COLO668 (cell line): ENCODE data around the gene DAB1.
"Not testable (repeated sequence)": the region's sequence is repeated elsewhere in the genome, so short reads cannot be mapped to it uniquely, and the experiment has no call there.

ENCODE experiments used
- DNase-seq: peaks from one replicate; lab custom pipeline; 2025; ENCODE audit not compliant: unreplicated experiment; lab: John Stamatoyannopoulos, UW

The DAB1 gene

DNA sequence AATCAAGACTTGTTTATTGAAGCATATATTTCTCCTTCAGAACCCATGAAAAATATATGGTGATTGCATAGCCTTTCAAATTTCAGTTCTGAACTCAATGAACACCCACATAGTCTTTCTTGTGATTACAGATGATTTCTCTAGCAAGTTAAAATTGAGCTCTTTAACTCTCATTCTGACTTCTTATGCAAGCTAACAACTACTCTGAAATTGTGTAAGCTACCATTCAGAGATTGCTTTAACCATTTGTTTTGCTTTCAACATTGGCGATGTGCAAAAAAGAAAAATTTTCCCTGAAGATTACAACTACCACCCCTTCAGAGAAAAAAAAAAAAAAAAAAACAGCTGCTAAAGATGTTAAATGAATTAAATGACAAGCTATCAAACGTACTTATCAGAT lies 193.9 kb downstream of the DAB1 start:
- no peak for DNase-seq

DNA sequence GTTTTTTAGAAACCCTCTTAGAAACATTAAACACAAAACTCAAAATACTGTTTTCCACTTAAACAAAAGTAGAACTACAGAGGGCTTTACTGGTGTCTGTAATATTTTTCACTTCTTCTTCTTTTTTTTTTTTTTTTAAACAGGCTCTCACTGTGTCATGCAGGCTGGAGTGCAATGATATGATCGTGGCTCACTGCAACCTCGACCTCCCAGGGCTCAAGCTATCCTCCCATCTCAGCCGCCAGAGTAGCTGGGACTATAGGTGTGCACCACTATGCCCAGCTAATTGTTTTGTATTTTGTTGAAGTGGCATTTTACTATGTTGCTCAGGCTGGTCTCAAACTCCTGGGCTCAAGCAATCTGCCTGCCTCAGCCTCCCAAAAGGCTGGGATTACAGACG lies 194.8 kb downstream of the DAB1 start:
- no peak for DNase-seq

DNA sequence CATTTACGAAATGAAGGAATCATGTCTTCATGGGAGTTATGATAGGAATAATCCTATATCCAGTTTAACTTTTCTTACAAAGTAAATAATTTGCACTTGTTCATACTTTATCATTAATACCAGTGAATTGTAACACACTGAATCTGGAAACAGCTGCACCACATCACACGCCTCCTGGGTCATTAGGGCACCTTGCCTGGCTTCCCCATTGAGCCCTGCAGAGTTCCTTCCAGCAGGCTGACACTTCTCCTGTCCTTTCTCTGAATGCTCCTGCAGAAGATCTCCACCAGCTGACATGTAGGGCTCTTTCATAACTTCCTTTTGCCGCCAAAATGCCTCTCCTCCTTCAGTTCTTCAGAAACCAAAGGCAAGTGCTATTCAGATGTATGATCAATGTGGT lies 201.1 kb downstream of the DAB1 start:
- no peak for DNase-seq

DNA sequence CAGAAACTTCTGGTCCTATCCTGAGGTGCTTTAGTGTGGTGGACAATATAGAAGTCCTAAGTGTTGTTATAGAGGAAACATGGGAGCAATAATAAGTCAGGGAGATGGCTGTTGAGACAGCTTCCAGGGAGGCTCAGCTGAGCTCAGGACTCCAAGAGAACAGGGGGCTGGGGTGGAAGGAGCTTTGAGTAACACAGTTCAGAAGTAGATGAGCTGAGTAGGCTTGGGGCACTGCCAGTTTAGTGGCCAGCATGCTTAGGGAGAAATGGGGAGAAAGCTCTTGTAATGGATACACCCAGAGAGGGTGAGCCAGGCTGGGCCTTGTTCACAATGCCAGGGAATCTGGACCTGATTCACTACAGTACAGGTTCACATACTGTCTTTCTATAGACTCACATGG lies 201.6 kb downstream of the DAB1 start:
- DNase-seq = no peak

DNA sequence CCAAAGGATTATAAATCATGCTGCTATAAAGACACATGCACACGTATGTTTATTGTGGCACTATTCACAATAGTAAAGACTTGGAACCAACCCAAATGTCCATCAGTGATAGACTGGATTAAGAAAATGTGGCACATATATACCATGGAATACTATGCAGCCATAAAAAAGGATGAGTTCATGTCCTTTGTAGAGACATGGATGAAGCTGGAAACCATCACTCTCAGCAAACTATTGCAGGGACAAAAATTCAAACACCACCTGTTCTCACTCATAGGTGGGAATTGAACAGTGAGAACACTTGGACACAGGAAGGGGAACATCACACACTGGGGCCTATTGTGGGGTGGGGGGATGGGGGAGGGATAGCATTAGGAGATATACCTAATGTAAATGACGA lies 203.0 kb downstream of the DAB1 start:
- DNase-seq = not testable (repeated sequence)

DNA sequence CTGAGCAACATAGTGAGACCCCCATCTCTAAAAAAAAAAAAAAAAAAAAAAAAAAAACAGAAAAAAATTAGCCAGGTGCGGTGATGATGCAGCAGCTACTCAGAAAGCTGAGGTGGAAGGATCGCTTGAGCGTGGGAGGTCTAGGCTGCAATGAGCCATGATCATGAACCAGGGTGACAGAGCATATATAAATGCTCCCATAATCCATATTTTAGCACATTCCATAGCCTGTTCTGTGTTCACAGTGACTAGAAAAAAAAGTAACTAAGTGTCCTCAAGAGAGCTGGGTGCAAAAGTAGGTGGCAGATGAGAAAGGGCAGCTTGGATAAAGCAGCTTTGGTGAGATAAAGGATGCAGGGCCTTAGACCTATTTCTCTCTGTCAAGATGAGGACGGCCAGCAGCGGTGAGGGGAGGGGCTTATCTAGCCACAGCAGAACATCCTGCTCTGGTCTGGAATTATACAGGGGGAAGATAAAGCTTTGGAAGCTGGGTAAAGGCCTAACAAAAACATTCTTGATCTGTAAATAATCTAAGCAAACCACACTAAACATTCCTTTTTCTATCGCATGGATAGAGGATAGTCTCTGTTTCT lies 205.3 kb downstream of the DAB1 start:
- no peak for DNase-seq

DNA sequence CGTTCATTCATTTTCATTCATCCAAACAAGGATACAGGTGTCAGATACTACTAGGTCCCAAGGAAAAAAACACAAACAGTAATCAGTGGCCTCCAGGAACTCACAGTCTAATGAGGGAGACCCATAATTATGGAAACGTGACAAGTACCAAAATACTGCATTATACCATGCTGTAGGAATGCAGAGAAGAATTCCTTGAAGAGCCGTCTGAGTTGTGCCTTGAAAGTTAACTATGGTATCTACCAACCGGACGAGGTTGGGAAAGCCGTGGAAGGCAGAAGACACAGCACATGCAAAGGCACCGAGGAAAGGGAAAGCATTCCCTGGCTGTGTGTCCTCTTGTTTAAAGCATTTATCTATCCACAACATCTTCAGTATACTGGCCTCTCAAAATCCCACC lies 206.0 kb downstream of the DAB1 start:
- no peak for DNase-seq

DNA sequence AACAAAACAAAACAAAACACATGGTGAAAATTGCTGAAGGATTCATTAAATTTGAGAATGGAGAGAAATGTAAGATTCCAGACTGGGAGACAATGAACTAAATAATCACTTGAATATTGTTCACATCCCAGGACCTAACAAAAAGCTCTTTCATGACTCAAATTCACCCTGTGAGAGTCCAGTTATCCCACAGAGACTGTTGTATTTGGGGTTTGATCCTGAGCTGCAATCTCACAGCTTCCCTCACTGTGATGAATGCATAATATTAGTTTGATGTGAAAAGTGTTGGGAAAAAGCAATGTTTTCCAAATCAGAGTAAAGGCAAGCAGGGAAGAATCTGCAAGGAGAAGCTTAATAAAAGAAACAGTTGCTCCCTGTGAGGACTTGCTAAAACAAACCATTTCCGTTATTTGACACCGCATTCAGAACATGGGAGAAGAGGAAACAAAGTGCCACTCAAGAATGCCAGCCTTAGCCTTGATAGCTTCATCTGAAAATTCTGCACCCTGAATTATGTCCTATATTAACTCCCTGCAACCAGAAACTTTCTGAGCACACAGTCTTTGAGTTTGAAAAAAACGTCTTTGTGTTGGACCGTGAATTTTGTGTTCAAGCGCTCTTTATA lies 208.8 kb downstream of the DAB1 start:
- no peak for DNase-seq

DNA sequence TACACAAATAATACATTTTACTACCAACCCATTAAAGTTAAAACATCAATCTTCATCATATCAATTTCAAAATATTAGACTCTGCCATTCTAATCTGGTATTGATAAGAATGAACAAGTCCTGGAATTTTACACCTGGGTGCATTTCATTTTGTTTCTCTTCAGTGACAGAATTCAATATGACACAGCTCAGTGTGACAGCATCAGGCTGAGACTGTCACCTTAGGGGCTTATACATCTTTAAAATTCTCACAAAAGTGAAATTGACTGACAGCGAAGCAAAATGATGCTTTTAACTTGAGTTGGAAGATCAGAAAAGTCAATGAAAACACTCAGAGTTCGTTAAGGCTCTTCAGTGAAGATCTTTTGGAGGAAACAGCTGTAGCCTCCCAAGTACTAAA lies 213.0 kb downstream of the DAB1 start:
- DNase-seq = no peak

DNA sequence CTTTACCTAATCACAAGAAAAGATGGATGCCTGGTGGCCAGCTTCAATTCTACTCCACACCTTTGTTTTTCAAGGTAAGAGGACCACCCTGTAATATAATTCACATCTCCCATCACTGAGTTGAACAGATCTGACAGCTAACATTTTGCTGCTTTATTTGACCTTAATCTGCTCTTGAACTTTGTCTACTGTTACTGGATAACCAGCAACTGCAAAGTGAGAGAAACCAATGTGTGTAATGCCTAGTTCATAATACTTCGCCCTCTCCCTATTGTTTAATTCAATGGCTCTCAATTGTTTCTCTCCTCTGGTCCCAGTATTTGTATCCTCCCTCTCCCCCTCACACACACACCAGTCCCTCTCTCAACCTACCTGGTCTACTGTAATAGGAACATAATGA lies 214.4 kb downstream of the DAB1 start:
- no peak for DNase-seq

DNA sequence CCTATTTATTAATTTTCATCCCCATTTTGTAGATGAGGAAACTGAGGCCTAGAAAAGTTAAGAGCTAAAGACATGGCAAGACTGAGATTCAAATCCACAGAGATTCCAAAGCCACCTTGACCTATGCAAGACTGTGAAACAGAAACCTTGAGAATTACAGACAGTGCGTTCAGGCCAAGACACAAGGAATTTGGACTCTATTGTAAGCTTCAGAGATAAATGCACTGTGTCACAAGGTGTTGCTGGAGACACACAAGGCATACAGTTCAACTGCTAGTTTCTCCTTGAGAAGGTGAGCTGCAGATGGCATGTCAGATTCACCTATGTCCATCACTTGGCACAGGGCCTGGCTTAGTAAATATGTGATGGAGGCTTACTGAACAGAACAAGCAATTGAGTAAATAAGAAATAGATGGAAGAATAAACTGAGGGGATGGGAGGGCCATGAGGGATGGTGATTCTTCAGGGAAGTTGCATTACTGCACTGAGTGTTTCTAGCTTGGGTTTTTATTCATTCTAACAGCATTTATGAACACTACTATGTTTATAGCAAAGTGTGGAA lies 215.0 kb downstream of the DAB1 start:
- DNase-seq = no peak

DNA sequence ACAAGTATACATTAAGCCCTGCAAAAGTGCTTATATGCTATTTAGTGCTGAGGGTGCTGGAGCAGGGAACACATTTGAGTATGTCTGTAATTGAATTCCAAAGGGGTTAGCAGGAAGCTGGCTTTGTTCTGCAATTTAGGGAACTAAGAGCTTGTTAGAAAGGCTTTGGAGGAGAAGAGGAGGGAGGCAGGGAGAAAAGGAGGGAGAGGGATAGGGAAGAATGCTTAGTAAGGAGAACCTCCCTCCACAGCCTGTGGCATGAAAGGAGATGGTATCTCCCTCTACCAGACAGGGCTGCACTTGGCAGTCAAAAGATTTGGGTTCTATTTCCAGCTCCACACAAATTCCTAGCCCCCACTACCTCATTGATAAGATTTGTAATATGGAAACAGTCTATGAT lies 217.8 kb downstream of the DAB1 start:
- no peak for DNase-seq

DNA sequence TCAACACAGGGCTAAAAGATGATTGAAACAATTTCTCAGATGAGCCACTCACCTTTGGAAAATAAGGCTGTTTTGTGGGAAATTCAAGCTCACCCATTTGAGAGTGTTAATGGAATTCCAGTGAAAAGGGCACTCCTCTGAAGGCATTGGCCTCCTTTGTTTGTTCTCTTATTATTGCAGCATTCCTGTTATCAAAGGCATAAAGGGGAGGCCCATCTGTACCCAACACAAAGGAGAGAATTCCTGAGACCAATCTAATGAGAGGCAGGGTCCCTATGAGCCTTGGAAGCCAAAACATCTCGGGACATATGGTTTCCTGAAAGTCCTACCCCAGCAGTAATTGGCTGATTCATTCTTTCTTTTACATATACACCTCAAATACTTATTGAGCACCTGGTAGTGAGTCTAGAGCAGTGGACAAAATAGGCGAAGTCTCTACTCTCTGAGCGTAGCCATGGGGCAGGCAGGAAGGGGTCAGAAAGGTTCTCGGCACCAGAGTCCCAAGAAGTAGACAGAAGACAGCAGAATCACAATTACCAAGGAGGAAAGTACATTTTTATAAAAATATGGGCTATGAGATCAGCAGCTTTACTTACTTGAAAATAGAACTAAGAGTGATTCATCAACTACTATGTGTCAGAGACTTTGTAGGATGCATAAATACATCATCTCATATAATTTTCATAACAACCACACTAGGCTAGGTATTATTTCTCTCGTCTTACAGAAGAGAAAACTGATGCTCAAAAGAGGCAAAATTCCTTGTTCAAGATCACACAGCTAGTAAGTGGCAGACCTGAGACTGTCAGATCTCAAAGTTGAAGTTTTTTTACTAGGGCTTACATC lies 218.7 kb downstream of the DAB1 start:
- no peak for DNase-seq

DNA sequence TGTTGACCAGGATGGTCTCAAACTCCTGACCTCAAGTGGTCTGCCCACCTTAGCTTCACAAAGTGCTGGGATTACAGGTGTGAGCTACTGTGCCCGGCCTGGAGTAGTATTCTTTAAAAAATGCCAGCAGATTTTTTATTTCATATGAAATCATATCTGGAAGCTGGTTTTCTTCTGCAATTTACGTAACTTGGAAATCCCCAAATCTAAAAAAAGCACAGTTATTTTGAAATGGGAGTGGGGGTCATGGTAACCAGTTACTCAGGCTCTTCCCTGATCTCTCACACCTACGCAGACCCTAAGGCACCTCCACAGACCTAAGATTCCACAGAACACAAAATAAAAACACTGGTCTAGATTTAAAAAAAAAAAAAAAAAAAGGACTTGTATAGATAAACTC lies 219.8 kb downstream of the DAB1 start:
- DNase-seq = no peak

DNA sequence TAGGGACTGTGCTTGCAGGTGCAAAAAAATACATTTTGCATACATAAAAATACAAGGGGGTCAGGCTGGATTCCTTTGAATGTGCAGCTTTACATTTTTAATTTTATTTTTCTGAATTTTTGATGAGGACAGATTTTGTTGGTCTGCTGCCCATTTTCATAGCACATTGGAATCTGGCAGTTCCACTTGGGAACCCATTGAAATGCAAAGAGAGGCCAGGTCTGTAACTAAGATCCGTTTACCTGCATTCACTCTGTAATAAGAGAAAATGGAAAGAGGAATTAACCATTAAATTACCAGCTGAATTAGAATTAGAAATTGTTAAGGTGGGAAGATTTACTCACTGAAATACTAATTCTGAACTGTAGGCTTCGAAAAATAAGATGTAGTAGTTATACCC lies 221.6 kb downstream of the DAB1 start:
- no peak for DNase-seq

DNA sequence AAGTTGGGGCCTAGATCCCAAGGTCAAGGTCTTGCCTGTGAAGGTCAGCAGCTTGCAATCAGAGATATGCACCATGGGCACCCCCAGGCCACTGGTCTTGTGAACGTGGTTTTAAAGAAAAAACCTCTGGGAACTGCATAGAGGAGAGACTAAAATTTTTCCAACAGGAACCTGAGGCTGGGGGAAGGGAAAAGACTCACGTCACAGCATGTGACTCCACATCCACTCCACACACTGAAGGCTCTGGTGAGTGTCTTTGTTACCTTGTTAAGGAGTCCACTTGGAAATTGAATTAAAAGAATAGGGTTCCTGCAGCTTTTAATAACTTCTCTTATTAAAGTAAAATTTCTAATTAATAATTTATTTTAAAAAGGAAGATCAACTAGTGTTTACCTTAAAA lies 224.9 kb downstream of the DAB1 start:
- DNase-seq = no peak

DNA sequence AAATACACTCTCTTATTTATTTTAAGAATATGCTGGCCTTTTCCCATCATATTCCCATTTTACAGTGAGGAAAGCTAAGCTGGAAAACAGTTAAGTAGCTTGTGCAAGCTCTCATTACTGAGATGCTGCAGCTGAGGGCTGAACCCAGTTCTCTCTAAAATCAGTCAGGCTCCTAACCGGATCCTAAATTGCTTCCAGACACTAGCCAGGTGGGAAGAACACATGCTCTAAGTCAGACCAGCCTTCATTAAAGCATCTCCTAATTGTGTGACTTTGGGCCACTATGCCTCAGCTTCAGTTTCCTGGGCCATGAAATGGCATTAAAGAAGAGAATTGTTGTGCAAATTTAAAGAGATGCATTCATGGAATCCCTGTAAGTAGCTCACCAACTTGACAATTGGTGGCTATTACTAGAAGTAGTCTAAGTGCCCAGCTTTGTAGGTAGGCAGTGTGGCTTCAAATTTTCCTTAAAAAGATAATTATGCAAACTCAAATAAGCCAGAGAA lies 228.4 kb downstream of the DAB1 start:
- DNase-seq = no peak

DNA sequence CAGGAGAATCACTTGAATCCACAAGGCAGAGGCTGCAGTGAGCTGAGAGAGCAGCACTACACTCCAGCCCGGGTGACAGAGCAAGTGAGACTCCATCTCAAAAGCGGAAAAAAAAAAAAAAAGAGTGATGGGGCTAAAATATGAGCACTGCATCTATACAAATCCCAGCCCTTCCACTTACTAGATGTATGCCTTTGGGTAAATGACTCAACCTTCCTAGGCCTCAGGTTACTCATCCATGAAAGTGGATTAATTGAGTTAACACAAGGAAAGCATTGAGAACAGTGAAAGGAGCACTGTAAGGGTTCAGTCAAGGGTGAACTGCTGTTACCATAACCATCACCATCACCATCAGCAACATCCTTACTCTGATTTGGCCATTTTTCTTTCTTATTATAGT lies 231.6 kb downstream of the DAB1 start:
- no peak for DNase-seq

DNA sequence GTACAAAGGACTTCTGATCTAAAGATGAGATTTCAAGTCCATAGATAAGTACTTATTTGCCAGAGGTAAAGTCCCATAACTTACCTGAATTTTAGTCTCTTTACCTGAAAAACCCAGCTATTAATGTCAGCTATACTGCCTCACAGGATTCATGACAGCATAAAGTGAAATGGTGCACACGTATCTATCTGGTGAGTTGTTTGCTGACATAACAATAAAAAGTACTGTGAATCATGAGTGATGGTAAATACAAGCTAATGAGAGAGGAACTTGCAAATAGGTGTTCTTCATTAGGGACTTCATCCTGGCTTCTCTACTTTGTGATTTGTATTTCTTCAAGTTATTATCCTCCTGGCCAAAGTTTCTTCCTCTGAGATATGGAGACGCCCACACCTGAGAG lies 233.0 kb downstream of the DAB1 start:
- no peak for DNase-seq

DNA sequence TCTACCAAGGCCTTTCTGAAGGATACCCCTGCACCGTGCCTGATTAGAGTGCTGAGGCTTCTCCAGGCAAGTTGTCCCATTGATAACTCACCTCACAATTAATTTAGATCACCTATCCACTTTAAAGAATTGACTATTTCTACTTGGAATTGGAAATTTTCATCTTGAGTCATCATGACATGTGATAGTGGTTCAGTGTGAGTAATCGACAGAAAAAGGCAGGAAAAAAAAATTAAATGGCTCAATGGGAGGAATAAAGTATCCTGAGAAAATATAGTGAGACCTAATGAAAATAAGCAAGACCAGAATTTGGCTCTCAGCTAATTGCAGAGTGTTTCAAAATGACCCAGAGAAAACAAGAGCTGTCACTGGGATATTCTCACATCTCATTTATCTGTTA lies 235.7 kb downstream of the DAB1 start:
- no peak for DNase-seq

DNA sequence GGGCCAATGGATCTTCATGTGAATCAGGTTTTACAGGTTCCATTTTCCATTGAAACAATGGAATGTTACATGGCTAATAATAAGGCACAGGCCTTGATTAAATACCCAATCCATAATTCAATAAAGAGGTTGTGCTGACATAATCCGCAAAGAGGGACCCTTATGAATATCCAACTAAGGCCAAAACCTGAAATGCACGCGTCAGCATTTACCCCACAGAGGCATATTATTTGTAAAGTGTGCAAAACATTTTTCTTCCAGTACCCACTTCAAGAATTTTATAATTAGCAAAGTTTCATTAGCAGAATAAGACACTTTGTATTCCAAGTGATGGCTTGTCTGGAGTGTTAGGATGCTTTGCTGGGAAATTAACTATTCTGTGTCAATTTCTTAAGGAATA lies 237.4 kb downstream of the DAB1 start:
- DNase-seq = no peak

DNA sequence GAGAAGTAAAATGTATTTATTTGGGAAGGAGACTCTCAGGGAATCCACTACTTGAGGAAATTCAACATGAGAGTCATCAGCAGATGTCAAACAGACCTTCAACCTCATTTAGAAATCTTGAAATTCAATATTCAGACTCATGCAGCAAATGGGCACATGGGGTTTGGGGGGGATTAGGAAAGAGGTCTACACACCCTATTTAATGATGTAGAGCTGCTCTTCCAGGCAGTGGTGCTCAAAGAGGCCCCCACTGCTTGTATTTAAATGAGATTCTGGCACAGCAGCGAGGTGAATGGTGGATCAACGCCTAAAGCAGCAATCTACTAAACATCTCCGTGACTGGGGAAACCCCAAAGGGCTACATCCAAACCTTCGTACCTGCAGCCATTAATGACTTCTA lies 244.9 kb downstream of the DAB1 start:
- no peak for DNase-seq
